ENCODE data around the gene MEIS1. TPM values are rescaled to one million over a fixed set of nuclear protein-coding genes. Genes with fewer than 3 reads are reported as not detected.

Gene MEIS1
- total and polyA plus RNA-seq, 2 donors (not counting 1 experiment from before 2014, with no cell fraction given): 0.03 TPM; not detected in 1

DNA sequence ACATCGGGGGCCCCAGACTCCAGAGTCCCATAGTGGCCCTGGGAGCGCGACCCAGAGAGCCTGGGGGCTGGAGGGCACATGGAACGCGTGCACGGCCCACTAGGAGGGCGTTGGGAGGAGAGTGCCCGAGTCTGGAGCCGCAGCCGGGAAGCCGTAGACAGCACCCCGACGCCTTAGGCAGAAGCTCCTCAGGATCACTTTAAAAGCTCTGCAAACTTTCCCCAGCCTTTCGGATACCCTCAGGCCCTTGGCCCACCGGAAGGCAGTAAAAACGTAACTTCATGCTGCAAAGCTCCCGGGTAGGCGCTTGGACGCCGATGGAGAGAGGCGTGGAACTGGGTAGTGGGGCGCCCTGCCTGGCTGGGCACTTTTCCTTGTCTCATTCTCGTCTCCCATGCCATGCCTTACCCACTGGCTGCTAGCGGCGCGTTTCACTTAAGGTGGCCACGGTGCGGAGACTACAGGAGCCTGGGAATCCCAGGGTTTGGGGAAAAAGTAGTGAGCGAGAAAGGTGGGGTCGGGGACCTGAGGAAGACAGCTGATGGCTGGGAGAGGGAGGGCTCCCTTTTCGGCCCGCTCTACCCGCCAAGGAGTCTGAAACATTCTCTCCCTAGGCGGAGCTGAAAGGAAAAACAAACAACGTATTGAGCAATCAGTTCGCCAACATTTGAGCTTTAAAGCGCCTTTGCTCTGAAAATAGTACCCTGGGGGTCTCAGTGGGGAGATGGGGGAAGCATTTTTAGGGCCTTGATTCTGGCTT, 141.8 kb downstream of the MEIS1 start:
- H3K27ac ChIP-seq (ENCODE audit: low read length in 2 of 2): no peak overlapping the region
- H3K4me3 Mint-ChIP-seq: no peak overlapping the region
- peaks cover 0 to 73% (median 59%) of the 10 kb centered on the region in 4 experiments for H3K27me3 ChIP-seq (replicated peaks in 1 of 4; ENCODE audit: control extremely low read depth in 1 of 4, control insufficient read depth in 3 of 4, insufficient read depth in 4 of 4, low read length in 3 of 4)
- H3K4me1 ChIP-seq (ENCODE audit: control insufficient read depth in 2 of 2, insufficient read depth in 2 of 2, low read length in 2 of 2): peaks cover 27 to 38% of the 10 kb centered on the region in 2 donors
- peaks cover 21% of the 10 kb centered on the region for H3K4me1 Mint-ChIP-seq
- TF ChIP-seq, protein P1, sequence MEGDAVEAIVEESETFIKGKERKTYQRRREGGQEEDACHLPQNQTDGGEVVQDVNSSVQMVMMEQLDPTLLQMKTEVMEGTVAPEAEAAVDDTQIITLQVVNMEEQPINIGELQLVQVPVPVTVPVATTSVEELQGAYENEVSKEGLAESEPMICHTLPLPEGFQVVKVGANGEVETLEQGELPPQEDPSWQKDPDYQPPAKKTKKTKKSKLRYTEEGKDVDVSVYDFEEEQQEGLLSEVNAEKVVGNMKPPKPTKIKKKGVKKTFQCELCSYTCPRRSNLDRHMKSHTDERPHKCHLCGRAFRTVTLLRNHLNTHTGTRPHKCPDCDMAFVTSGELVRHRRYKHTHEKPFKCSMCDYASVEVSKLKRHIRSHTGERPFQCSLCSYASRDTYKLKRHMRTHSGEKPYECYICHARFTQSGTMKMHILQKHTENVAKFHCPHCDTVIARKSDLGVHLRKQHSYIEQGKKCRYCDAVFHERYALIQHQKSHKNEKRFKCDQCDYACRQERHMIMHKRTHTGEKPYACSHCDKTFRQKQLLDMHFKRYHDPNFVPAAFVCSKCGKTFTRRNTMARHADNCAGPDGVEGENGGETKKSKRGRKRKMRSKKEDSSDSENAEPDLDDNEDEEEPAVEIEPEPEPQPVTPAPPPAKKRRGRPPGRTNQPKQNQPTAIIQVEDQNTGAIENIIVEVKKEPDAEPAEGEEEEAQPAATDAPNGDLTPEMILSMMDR (IDR thresholded peaks at IDR 0.05): no peak
- TF ChIP-seq EZH2 (IDR thresholded peaks at IDR 0.05; ENCODE audit: borderline replicate concordance, insufficient read depth, low read depth, low read length, poor library complexity, severe bottlenecking): no peak
- no peaks in the 10 kb centered on the region for H3K79me2 ChIP-seq (ENCODE audit: control insufficient read depth, insufficient read depth, low read length)
- DNase-seq: peak; percentile 27
- H3K4me2 ChIP-seq (replicated peaks; ENCODE audit: low read depth, low read length, poor library complexity, severe bottlenecking): peak overlapping the region; percentile 73
- no peaks in the 10 kb centered on the region for H3K9me3 Mint-ChIP-seq (ENCODE audit: insufficient read depth)
- no peaks in the 10 kb centered on the region for H4K20me1 ChIP-seq (ENCODE audit: control insufficient read depth, insufficient read depth, low read length, poor library complexity, severe bottlenecking)
- no peak overlapping the region for H3K27ac Mint-ChIP-seq
- peaks cover 57% of the 10 kb centered on the region for H3K27me3 Mint-ChIP-seq
- under 1% methylated on average over 26 of the region's 37 CpGs for whole genome bisulfite sequencing (ENCODE audit: insufficient coverage)
- intact Hi-C loops (cut with micrococcal nuclease): no loop called here
- no peak for ATAC-seq (ENCODE audit: low read depth)
- ChIA-PET CTCF (no interaction called here), POLR2A (interaction anchor here (0.5 kb wide), 1 partner anchor 935 kb away, joined by 5 read pairs; no protein-coding TSS in a partner anchor)
- H3K9me3 ChIP-seq (ENCODE audit: control extremely low read depth in 1 of 3, control insufficient read depth in 2 of 3, insufficient read depth in 1 of 3, low read length in 2 of 3): peaks cover 0 to 40% (median 0%) of the 10 kb centered on the region in 3 donors
- H3K36me3 ChIP-seq (replicated peaks in 1 of 2; ENCODE audit: control extremely low read depth in 1 of 2, control insufficient read depth in 1 of 2, extremely low read depth in 1 of 2, insufficient read depth in 2 of 2, low read length in 1 of 2): no peaks in the 10 kb centered on the region
- no peak overlapping the region for H2AFZ ChIP-seq (ENCODE audit: insufficient read depth, low read depth, low read length, poor library complexity, severe bottlenecking)
- no peak overlapping the region for H3K4me3 ChIP-seq (ENCODE audit: control extremely low read depth in 1 of 5, extremely low read depth in 1 of 5, insufficient read depth in 1 of 5, low read depth in 2 of 5, low read length in 4 of 5)
- H3K9ac ChIP-seq (ENCODE audit: low read length): no peak overlapping the region

Measured in B cell (primary cell).